Astrocyte (in vitro differentiated cells and primary cell): Measurements from ENCODE around the gene CHST11.

ENCODE experiments used
- EZH2 ChIP-seq: IDR thresholded peaks from 2 replicates; pipeline ENCODE4 v1.6.1; 2012; ENCODE audit warnings: mild to moderate bottlenecking, low read length, inconsistent platforms; ENCODE audit not compliant: insufficient read depth
- TF ChIP-seq, protein P1 (sequence below): IDR thresholded peaks from 2 replicates; pipeline ENCODE4 v1.5.1; 2011; ENCODE audit warnings: low read depth, mild to moderate bottlenecking, inconsistent platforms, low read length, moderate library complexity; ENCODE audit not compliant: insufficient read depth

DNA sequence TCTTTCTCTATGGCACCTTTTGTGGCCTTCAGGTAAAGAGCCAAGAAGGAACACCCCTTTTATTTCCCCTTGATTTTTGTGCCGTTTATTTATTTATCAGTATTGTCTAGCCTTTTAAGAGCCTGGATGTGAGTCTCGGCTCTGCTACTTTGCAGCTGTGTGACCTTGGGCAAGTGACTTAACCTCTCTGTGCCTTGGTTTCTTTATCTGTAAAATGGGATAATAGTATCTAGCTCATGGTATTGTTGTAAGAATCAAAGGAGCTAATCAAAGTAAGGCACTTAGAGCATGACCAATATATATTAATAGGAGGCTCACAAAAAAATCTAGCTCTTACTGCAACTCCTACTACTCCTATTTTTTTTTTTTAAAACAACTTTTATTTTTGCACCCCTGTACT is 179.7 kb downstream of the CHST11 start:
- TF ChIP-seq, protein P1, sequence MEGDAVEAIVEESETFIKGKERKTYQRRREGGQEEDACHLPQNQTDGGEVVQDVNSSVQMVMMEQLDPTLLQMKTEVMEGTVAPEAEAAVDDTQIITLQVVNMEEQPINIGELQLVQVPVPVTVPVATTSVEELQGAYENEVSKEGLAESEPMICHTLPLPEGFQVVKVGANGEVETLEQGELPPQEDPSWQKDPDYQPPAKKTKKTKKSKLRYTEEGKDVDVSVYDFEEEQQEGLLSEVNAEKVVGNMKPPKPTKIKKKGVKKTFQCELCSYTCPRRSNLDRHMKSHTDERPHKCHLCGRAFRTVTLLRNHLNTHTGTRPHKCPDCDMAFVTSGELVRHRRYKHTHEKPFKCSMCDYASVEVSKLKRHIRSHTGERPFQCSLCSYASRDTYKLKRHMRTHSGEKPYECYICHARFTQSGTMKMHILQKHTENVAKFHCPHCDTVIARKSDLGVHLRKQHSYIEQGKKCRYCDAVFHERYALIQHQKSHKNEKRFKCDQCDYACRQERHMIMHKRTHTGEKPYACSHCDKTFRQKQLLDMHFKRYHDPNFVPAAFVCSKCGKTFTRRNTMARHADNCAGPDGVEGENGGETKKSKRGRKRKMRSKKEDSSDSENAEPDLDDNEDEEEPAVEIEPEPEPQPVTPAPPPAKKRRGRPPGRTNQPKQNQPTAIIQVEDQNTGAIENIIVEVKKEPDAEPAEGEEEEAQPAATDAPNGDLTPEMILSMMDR: no peak
- no peak for TF ChIP-seq EZH2
